CD14-positive monocyte (primary cell): ENCODE data around the gene TTLL10. TPM values are rescaled to one million over a fixed set of nuclear protein-coding genes. Genes with fewer than 3 reads are reported as not detected.

ENCODE experiments used
- DNase-seq, 3 donors: peaks; one replicate each; pipeline ENCODE4 v3.0.0-alpha.2; 2011 to 2022
- H2AFZ ChIP-seq: 2 replicates; pipeline ENCODE4 v1.6.0; 2012; ENCODE audit warnings: mild to moderate bottlenecking, low read depth, low read length, inconsistent platforms; ENCODE audit not compliant: insufficient read depth, poor library complexity, severe bottlenecking
- H3K27ac ChIP-seq, 2 donors: 1 replicate in 1 of 2; 2 replicates in 1 of 2; pipeline ENCODE4 v1.5.1; 2012 to 2013; ENCODE audit warnings: low read length in 2 of 2, control low read depth in 1 of 2, inconsistent platforms in 1 of 2, low read depth in 1 of 2, mild to moderate bottlenecking in 1 of 2
- H3K27me3 ChIP-seq, 2 donors: one replicate each; pipeline versions ENCODE4 v1.6.0 to v1.6.1; 2011 to 2013; ENCODE audit warnings: low read length in 2 of 2; ENCODE audit not compliant: control insufficient read depth in 2 of 2, insufficient read depth in 2 of 2
- H3K36me3 ChIP-seq, 2 donors: replicated peaks in 1 of 2; 1 replicate in 1 of 2; 2 replicates in 1 of 2; pipeline versions ENCODE4 v1.5.1 to v1.6.1; 2012 to 2013; ENCODE audit warnings: low read length in 2 of 2, control low read depth in 1 of 2, inconsistent platforms in 1 of 2, mild to moderate bottlenecking in 1 of 2; ENCODE audit not compliant: insufficient read depth in 2 of 2, control insufficient read depth in 1 of 2
- H3K4me1 ChIP-seq, 2 donors: 1 replicate in 1 of 2; 2 replicates in 1 of 2; pipeline versions ENCODE4 v1.5.1 to v1.6.1; 2012 to 2013; ENCODE audit warnings: low read length in 2 of 2, control low read depth in 1 of 2, inconsistent platforms in 1 of 2, mild to moderate bottlenecking in 1 of 2, moderate library complexity in 1 of 2; ENCODE audit not compliant: insufficient read depth in 2 of 2, control insufficient read depth in 1 of 2
- H3K4me2 ChIP-seq: replicated peaks from 2 replicates; pipeline ENCODE3; 2012; ENCODE audit warnings: low read length, moderate library complexity, mild to moderate bottlenecking; ENCODE audit not compliant: poor library complexity, severe bottlenecking; ENCODE audit errors: extremely low read depth
- H3K4me3 ChIP-seq, 3 experiments: fragments of 200-600 bp in 1 of 3; sonication (generic) in 1 of 3; replicated peaks in 1 of 3; 1 replicate in 2 of 3; 2 replicates in 1 of 3; pipeline ENCODE4 v1.5.1; 2011 to 2013; ENCODE audit warnings: low read length in 3 of 3, mild to moderate bottlenecking in 3 of 3, control low read depth in 2 of 3, low read depth in 2 of 3, inconsistent platforms in 1 of 3, moderate library complexity in 1 of 3
- H3K79me2 ChIP-seq: 2 replicates; pipeline ENCODE4 v1.6.0; 2012; ENCODE audit warnings: mild to moderate bottlenecking, control low read depth, inconsistent platforms, low read length, moderate library complexity; ENCODE audit not compliant: insufficient read depth
- H3K9ac ChIP-seq: 2 replicates; pipeline ENCODE4 v1.6.0; 2017; ENCODE audit warnings: low read length, mild to moderate bottlenecking; ENCODE audit not compliant: insufficient read depth, poor library complexity, severe bottlenecking
- H3K9me3 ChIP-seq, 2 donors: replicated peaks in 1 of 2; 1 replicate in 1 of 2; 2 replicates in 1 of 2; pipeline versions ENCODE4 v1.5.1 to v1.6.1; 2012 to 2013; ENCODE audit warnings: low read length in 2 of 2, control low read depth in 1 of 2; ENCODE audit not compliant: control insufficient read depth in 1 of 2, insufficient read depth in 1 of 2
- H4K20me1 ChIP-seq: 2 replicates; pipeline ENCODE4 v1.6.0; 2012; ENCODE audit warnings: mild to moderate bottlenecking, low read length, control low read depth, moderate library complexity; ENCODE audit not compliant: insufficient read depth
- H3K27ac Mint-ChIP-seq, 7 donors: one replicate each; pipeline ENCODE4 v1.8.0; 2020; ENCODE audit warnings: mild to moderate bottlenecking in 7 of 7, mixed read lengths in 7 of 7, moderate library complexity in 6 of 7, inconsistent platforms in 2 of 7
- H3K27me3 Mint-ChIP-seq, 3 donors: one replicate each; pipeline ENCODE4 v1.8.0; 2021 to 2022; ENCODE audit warnings: low read depth in 3 of 3, mild to moderate bottlenecking in 3 of 3, mixed read lengths in 3 of 3, moderate library complexity in 3 of 3, inconsistent platforms in 1 of 3
- H3K36me3 Mint-ChIP-seq, 2 donors: one replicate each; pipeline ENCODE4 v1.8.0; 2020; ENCODE audit warnings: mixed read lengths in 2 of 2, inconsistent platforms in 1 of 2, mild to moderate bottlenecking in 1 of 2
- H3K4me1 Mint-ChIP-seq: one replicate; pipeline ENCODE4 v1.8.0; 2020; ENCODE audit warnings: mild to moderate bottlenecking, mixed read lengths
- H3K4me3 Mint-ChIP-seq, 2 donors: one replicate each; pipeline ENCODE4 v1.8.0; 2020; ENCODE audit warnings: mild to moderate bottlenecking in 2 of 2, mixed read lengths in 2 of 2, moderate library complexity in 1 of 2
- H3K9me3 Mint-ChIP-seq, 7 donors: one replicate each; pipeline ENCODE4 v1.8.0; 2020 to 2022; ENCODE audit warnings: mixed read lengths in 7 of 7, mild to moderate bottlenecking in 6 of 7, moderate library complexity in 6 of 7, inconsistent platforms in 2 of 7
- WGBS: methylation state at CpG from one replicate; pipeline ENCODE4 v1.1.5; 2013; ENCODE audit warnings: missing lambda C conversion rate; ENCODE audit not compliant: insufficient coverage; 5-methylcytosine and 5-hydroxymethylcytosine counted together
- intact Hi-C, 2 donors: fragments of 100-400 bp; cut with micrococcal nuclease; formaldehyde crosslinking; loops; one replicate each; pipeline versions ENCODE4 v1.15.0 to v1.15.1; 2023
- polyA plus RNA-seq, 3 donors: library from polyadenylated mRNA; depleted of rRNA in 1 of 3; unstranded in 2 of 3; stranded (reverse) in 1 of 3; fragments of 300-500 nt in 2 of 3; fragments of >200 nt in 1 of 3; fragmentation: Illumina TruSeq in 2 of 3; gene quantifications; 1 replicate in 2 of 3; 2 replicates in 1 of 3; pipeline ENCODE4 v1.2.3, GENCODE V29; 2012 to 2021
- TF ChIP-seq, protein P1 (sequence below): fragments of 200-600 bp; IDR thresholded peaks from one replicate; pipeline ENCODE4 v1.8.0; 2022; ENCODE audit warnings: antibody characterized with exemption, mild to moderate bottlenecking

Gene TTLL10
- polyA plus RNA-seq, 3 donors: 0.06 TPM; not detected in 2

DNA sequence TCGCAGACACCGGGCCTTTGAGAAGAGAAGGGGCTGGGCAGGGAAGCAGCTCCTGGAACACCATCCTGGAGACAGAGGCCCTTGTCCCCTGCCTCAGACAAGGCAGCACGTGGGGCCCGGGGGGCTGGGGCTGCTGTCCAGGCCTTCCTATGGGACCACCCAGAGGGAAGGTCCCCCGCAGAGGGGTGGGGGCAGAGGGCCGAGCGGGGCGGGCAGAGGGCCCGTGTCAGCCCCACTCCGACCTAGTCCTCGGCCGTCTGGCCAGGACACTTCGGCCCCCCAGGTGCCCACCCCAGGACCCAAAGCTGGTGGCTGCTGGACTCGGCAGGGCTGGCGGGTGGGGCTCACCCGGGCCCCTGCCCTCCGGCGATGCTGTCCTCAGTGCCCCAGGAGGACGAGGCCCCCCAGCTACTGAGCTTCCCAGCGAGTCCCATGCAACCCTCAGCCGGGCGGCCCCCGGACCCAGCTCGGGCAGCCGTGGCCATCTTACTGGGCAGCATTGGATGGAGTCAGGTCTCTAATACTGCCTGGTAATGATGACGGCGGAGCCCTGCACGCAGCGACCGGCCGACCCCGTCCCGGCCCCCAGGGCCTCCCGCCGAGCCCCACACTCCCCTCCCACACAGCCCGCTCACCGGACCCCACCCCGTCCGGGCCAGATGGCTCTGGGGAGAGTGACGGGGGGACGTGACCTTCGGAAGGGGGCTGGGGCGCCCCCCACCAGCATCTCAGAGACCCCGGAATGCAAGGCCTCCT is 6.9 kb upstream of the TTLL10 start:
- no peaks in the 10 kb centered on the region for H3K4me1 ChIP-seq
- no peaks in the 10 kb centered on the region for H3K4me1 Mint-ChIP-seq

DNA sequence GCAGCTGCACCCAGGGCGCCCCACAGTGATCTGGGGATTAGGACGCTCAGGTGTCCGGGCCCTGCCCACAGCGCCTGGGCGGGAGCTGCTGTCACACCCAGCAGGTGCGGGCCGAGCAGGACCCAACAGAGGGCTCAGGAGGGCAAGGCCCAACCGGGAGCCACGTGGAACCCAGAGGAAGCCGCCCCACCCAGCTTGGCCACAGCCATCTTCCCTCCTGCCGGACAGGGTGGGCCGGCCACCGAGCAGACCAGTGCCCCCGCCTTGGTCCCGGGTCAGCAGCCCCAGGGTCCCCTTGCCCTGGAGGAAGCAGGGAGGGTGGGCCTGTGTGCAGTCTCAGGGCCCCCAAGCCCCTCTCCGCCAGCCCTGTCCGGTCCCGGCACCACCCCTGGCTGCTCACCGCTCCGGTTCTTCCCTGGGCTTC is 6.3 kb upstream of the TTLL10 start:
- Mint-ChIP-seq H3K27ac (no peak overlapping the region), H3K9me3 (peaks cover 0 to 3% (median 0%) of the 10 kb centered on the region in 7 donors), H3K27me3 (peaks cover 12 to 30% (median 14%) of the 10 kb centered on the region in 3 donors), H3K36me3 (no peaks in the 10 kb centered on the region), H3K4me1 (no peaks in the 10 kb centered on the region), H3K4me3 (no peak overlapping the region)
- TF ChIP-seq, protein P1, sequence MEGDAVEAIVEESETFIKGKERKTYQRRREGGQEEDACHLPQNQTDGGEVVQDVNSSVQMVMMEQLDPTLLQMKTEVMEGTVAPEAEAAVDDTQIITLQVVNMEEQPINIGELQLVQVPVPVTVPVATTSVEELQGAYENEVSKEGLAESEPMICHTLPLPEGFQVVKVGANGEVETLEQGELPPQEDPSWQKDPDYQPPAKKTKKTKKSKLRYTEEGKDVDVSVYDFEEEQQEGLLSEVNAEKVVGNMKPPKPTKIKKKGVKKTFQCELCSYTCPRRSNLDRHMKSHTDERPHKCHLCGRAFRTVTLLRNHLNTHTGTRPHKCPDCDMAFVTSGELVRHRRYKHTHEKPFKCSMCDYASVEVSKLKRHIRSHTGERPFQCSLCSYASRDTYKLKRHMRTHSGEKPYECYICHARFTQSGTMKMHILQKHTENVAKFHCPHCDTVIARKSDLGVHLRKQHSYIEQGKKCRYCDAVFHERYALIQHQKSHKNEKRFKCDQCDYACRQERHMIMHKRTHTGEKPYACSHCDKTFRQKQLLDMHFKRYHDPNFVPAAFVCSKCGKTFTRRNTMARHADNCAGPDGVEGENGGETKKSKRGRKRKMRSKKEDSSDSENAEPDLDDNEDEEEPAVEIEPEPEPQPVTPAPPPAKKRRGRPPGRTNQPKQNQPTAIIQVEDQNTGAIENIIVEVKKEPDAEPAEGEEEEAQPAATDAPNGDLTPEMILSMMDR: no peak
- intact Hi-C loops: no loop called here
- Histone ChIP-seq H3K79me2 (no peaks in the 10 kb centered on the region), H3K9ac (no peak overlapping the region), H4K20me1 (no peaks in the 10 kb centered on the region), H3K4me2 (no peak overlapping the region), H3K9me3 (no peaks in the 10 kb centered on the region), H3K4me1 (no peaks in the 10 kb centered on the region), H3K27me3 (peaks cover 0 to 6% of the 10 kb centered on the region in 2 donors), H3K27ac (no peak overlapping the region), H3K4me3 (no peak overlapping the region), H2AFZ (no peak overlapping the region), H3K36me3 (no peaks in the 10 kb centered on the region)
- no peak for DNase-seq
- 89% methylated on average over 16 of the region's 20 CpGs for WGBS

More for the DNA sequence above, 6.9 kb upstream of the TTLL10 start:
- H3K4me3 Mint-ChIP-seq: no peak overlapping the region
- Histone ChIP-seq H3K36me3 (no peaks in the 10 kb centered on the region), H3K4me3 (no peak overlapping the region), H3K9me3 (no peaks in the 10 kb centered on the region), H3K27ac (no peak overlapping the region), H4K20me1 (no peaks in the 10 kb centered on the region), H3K9ac (no peak overlapping the region), H3K79me2 (no peaks in the 10 kb centered on the region), H2AFZ (no peak overlapping the region), H3K4me2 (no peak overlapping the region), H3K27me3 (peaks cover 0 to 6% of the 10 kb centered on the region in 2 donors)
- 91% methylated on average over 36 of the region's 44 CpGs for WGBS
- intact Hi-C loops: no loop called here
- peaks cover 8 to 27% (median 9%) of the 10 kb centered on the region in 3 donors for H3K27me3 Mint-ChIP-seq
- TF ChIP-seq, protein P1: no peak
- H3K9me3 Mint-ChIP-seq: peaks cover 0 to 3% (median 0%) of the 10 kb centered on the region in 7 donors
- no peak overlapping the region for H3K27ac Mint-ChIP-seq
- no peaks in the 10 kb centered on the region for H3K36me3 Mint-ChIP-seq
- no peak for DNase-seq
